OCI-LY1 (cell line): ENCODE data around the gene TAS2R19.

Source experiments
- EZH2 ChIP-seq: fragments of 200-600 bp; sonication (generic), shearing (Covaris generic); IDR thresholded peaks from 2 replicates; pipeline ENCODE4 v1.8.0; 2017; ENCODE audit warnings: borderline replicate concordance, mixed run types, mild to moderate bottlenecking, antibody characterized with exemption, low read length, moderate library complexity, mixed read lengths
- TF ChIP-seq, protein P1 (sequence below): fragments of 200-600 bp; sonication (generic), shearing (Covaris generic); IDR thresholded peaks from 2 replicates; pipeline ENCODE4 v1.5.1; 2017; ENCODE audit warnings: mild to moderate bottlenecking, antibody characterized with exemption, low read length, moderate library complexity, mixed read lengths

DNA sequence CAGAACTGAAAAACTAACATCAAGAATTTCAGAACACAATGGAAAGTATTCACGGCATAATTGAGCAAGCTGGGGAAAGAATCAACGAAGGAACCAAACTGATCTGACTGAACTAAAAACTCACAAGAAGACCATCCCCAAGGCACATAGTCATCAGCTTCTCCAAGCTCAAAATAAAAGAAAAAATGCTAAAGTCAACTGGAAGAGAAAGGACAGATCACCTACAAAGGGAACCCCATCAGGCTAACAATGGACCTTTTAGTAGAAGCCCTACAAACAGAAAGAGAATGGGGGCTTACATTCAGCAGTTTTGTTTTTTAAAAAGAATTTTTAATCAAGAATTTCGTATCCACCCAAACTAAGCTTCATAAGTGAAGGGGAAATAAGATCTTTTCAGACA lies 47.5 kb downstream of the TAS2R19 start:
- TF ChIP-seq, protein P1, sequence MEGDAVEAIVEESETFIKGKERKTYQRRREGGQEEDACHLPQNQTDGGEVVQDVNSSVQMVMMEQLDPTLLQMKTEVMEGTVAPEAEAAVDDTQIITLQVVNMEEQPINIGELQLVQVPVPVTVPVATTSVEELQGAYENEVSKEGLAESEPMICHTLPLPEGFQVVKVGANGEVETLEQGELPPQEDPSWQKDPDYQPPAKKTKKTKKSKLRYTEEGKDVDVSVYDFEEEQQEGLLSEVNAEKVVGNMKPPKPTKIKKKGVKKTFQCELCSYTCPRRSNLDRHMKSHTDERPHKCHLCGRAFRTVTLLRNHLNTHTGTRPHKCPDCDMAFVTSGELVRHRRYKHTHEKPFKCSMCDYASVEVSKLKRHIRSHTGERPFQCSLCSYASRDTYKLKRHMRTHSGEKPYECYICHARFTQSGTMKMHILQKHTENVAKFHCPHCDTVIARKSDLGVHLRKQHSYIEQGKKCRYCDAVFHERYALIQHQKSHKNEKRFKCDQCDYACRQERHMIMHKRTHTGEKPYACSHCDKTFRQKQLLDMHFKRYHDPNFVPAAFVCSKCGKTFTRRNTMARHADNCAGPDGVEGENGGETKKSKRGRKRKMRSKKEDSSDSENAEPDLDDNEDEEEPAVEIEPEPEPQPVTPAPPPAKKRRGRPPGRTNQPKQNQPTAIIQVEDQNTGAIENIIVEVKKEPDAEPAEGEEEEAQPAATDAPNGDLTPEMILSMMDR, result no peak
- no peak for TF ChIP-seq EZH2
